ENCODE results near the gene RIPPLY3.

Gene RIPPLY3

GRCh38 chr21:37061926-37062592 is 55.6 kb downstream of the RIPPLY3 start:
- in situ Hi-C loops (cut with HindIII; ENCODE audit: low pct_unique_long_range_greater_than_20kb, low sequenced_read_pairs), result no loop called here
- no peak for DNase-seq (ENCODE audit: low read depth in 1 of 2, low spot score in 1 of 2)
- TF ChIP-seq JUND (IDR thresholded peaks at IDR 0.05; ENCODE audit: low read depth), result no peak

- no peak for TF ChIP-seq JUND (IDR thresholded peaks at IDR 0.05; ENCODE audit: low read depth)
- no peak for DNase-seq (ENCODE audit: low read depth in 1 of 2, low spot score in 1 of 2)
- in situ Hi-C loops (cut with HindIII; ENCODE audit: low pct_unique_long_range_greater_than_20kb, low sequenced_read_pairs), result no loop called here
Observed at GRCh38 chr21:37062593-37062935, 56.1 kb downstream of the RIPPLY3 start.

- no peak for DNase-seq (ENCODE audit: low read depth in 1 of 2, low spot score in 1 of 2)
- TF ChIP-seq JUND (IDR thresholded peaks at IDR 0.05; ENCODE audit: low read depth), result no peak
- in situ Hi-C loops (cut with HindIII; ENCODE audit: low pct_unique_long_range_greater_than_20kb, low sequenced_read_pairs), result no loop called here
Observed at GRCh38 chr21:37063433-37063832, 56.9 kb downstream of the RIPPLY3 start.

- no peak for TF ChIP-seq JUND (IDR thresholded peaks at IDR 0.05; ENCODE audit: low read depth)
- in situ Hi-C loops (cut with HindIII; ENCODE audit: low pct_unique_long_range_greater_than_20kb, low sequenced_read_pairs), result no loop called here
- no peak for DNase-seq (ENCODE audit: low read depth in 1 of 2, low spot score in 1 of 2)
Observed at GRCh38 chr21:37064841-37065240, 58.3 kb downstream of the RIPPLY3 start.

GRCh38 chr21:37065561-37066177 is 59.2 kb downstream of the RIPPLY3 start:
- in situ Hi-C loops (cut with HindIII; ENCODE audit: low pct_unique_long_range_greater_than_20kb, low sequenced_read_pairs), result no loop called here
- TF ChIP-seq JUND (IDR thresholded peaks at IDR 0.05; ENCODE audit: low read depth), result no peak
- no peak for DNase-seq (ENCODE audit: low read depth in 1 of 2, low spot score in 1 of 2)

Data from T47D (cell line).